ENCODE results near the gene RFX2.

DNA sequence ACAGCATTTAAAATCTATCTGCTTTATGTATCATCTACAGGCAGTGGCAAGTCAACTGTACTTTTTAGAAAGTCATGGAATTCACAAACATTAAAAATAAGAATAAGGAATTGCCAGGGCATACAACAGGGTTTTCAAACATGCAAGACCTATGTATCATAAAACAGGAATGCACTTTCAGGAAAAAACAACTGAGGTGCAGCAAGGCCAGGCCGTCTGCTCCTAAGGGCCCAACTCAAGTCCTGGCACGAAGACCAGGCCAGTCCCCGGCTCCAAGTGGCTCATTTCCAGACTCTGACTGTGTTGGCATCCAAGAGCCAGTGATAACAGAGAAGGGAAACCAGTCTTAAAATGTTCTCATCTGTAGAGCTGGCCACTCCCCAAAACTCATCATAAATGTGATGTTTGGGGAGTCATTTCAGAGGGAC lies 7.1 kb downstream of the RFX2 start:
- TF ChIP-seq GATA2 (IDR thresholded peaks at IDR 0.05; ENCODE audit: low read depth, low read length) (no peak), GATA3 (IDR thresholded peaks at IDR 0.05; ENCODE audit: low read depth, low read length) (no peak)
